Neural cell (in vitro differentiated cells): ENCODE measurements around the gene RAB9A.

Source experiments
- EZH2 ChIP-seq: fragments of 200-600, 300-800 bp; shearing (Covaris generic), sonication (generic); IDR thresholded peaks from 2 replicates; pipeline ENCODE4 v1.6.1; 2014; ENCODE audit warnings: antibody characterized with exemption, low read length, borderline replicate concordance, mild to moderate bottlenecking; ENCODE audit not compliant: insufficient read depth, poor library complexity, severe bottlenecking
- SMC3 ChIP-seq: fragments of 450-650 bp; conservative IDR thresholded peaks from 2 replicates; pipeline ENCODE4 v1.6.1; 2014; ENCODE audit warnings: antibody characterized with exemption, mild to moderate bottlenecking, moderate library complexity; ENCODE audit not compliant: poor library complexity
- TF ChIP-seq, protein P1 (sequence below): fragments of 450-650 bp; IDR thresholded peaks from 2 replicates; pipeline ENCODE4 v1.5.1; 2014; ENCODE audit warnings: antibody characterized with exemption, mild to moderate bottlenecking, moderate library complexity; ENCODE audit not compliant: poor library complexity, severe bottlenecking

DNA sequence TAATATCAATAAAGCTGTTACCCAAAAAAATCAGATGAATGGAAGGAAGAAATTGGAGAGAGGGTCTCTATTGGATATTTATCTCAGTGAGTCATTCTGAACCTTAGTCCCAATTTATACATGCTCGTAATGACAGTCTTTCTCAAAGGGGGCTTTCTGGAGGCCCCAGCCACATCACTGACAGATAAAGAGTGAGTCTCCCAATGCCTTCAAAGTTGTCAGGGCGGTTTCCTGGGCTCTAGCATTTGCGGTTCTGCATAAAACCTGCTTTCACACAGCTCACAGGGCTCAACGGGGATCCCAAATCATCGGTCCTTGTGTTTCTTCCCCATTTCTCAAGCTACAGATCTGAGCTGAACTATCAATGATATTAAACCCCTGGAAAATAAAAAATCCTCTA is 18.7 kb upstream of the RAB9A start:
- TF ChIP-seq, protein P1, sequence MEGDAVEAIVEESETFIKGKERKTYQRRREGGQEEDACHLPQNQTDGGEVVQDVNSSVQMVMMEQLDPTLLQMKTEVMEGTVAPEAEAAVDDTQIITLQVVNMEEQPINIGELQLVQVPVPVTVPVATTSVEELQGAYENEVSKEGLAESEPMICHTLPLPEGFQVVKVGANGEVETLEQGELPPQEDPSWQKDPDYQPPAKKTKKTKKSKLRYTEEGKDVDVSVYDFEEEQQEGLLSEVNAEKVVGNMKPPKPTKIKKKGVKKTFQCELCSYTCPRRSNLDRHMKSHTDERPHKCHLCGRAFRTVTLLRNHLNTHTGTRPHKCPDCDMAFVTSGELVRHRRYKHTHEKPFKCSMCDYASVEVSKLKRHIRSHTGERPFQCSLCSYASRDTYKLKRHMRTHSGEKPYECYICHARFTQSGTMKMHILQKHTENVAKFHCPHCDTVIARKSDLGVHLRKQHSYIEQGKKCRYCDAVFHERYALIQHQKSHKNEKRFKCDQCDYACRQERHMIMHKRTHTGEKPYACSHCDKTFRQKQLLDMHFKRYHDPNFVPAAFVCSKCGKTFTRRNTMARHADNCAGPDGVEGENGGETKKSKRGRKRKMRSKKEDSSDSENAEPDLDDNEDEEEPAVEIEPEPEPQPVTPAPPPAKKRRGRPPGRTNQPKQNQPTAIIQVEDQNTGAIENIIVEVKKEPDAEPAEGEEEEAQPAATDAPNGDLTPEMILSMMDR, result no peak
- no peak for TF ChIP-seq EZH2
- no peak for TF ChIP-seq SMC3
